Left forelimb (tissue), 1 donor: ENCODE measurements around the gene SF3B6.
"Not testable (repeated sequence)": the region's sequence is repeated elsewhere in the genome, so short reads cannot be mapped to it uniquely, and the experiment has no call there.

Experiments
- DNase-seq: peaks from one replicate; pipeline ENCODE4 v3.0.0-alpha.2; 2018; ENCODE audit warnings: low spot score

Gene SF3B6

DNA sequence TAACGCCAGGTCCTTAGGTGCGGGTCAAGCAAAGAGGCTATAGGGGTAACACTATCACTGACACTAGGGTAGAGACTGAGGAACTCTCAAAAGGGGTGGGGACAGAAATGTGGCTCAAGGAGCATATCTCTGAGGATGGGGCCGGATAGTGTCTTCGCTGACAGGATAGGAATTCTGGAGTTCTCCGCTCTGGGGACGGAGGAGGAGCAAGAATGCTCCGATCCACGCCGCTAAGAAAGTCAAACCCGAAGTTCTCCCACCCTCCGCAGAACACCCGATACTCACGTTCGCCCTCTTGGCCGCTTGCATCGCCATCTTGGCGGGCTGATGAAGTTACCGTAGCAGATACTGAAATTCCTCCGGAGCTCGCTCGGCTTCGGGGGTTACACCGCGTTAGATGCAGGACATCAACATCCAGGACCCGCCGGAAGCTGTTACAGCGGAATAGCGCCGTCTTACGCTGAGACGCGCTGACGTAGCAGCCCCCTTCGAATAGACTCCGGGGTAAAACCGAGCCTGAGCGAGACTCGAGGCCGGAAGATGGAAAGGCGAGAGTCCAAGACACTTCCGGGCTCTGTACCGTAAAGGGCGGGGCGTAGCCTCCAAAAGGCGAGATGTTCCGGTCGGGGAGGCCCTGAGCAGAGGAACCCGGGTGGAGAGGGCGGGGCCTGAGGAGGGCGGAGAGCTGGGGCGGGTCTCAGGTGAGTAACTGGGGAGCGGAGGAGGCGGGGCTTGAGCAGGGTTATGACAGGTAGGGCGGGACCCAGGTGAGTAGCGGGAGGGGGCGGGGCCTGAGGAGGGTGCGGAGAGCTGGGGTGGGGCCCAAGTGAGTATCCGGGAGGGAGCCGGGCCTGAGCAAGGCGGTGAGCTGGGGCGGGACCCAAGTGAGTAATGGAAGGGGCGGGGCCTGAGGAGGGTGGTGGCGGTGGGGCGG lies at the start of gene SF3B6:
TSS of gene SF3B6 (minus strand) at position 412 of the 934 bp plus-strand sequence. CDS start at position 315, 97 bp downstream.
- DNase-seq: peak; percentile 97

- no peak for DNase-seq
These were observed 47.9 kb upstream of the SF3B6 start for GRCh38 chr2:24123922-24124580.

- peak; percentile 89 for DNase-seq
These were observed 47.2 kb upstream of the SF3B6 start, which contains the start of the genes FAM228B and PFN4 for GRCh38 chr2:24123195-24123921. Gene FAM228B (plus strand): TSS chr2:24123469. CDS start chr2:24124362, 893 bp downstream. Gene PFN4 (minus strand): TSS chr2:24123334. CDS start chr2:24122535, 799 bp downstream.

DNA sequence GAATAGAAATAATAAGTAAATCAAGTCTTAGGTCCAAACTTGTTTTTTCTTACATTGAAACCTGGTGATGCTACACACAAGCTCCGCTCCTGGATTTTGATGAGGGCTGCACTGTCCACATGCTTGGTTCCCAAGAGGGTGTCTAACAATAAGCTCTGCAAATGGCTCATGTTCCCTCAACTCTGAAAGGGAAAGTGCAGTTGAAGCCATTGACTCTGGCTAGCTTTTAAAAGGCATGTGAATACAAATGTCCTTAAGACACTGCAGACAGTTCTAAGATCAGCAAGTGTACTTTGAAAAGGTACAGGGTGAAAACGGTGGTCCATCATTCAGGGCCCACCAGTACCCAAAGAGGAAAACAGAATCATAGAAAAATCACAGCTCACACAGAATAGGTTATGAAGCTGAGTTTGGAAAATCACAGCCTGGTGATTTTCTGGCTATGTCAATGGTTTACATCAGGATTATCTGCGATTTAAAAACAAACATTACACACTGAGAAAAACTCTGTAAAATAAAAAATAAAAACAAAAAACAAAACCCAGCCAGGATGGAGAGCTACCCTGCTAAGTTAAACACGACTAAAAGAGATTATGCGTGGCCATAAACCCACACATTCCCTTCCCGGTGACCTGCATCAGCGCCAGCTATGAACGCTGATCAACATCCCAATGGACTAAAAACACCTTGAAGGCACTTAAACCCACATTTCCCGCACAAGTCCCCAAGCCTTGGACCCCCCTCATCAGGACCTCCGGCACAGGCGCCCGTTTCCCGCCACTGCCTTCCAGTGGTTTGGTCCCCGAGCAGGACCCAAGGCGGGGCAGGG lies 46.5 kb upstream of the SF3B6 start:
- no peak for DNase-seq

- no peak for DNase-seq
These were observed 45.3 kb upstream of the SF3B6 start for GRCh38 chr2:24121469-24121868.

- DNase-seq: no peak
These were observed 44.9 kb upstream of the SF3B6 start for GRCh38 chr2:24121066-24121465.

DNA sequence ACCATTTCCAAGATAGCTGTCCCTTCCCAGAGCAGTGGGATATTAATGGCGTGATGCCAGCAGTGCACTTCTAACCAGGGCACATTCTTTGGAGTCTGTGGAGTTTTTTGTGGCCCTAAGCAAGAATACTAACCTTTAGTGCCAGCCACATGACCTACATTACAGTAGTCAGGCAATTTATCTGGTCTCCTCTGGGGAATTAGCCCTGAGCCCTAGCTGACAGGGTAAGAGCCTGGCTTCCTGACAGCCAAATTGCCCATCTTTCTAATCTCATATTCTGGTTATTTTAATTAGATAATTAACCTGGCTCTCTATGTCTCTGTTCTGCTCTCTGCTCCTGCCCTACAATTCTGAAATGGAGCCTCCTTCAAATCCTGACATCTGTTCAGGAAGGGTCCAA lies 41.8 kb upstream of the SF3B6 start:
- no peak for DNase-seq

GRCh38 chr2:24115057-24115456 lies 38.9 kb upstream of the SF3B6 start:
- DNase-seq: no peak

GRCh38 chr2:24111407-24111901 lies 35.3 kb upstream of the SF3B6 start:
- no peak for DNase-seq

DNA sequence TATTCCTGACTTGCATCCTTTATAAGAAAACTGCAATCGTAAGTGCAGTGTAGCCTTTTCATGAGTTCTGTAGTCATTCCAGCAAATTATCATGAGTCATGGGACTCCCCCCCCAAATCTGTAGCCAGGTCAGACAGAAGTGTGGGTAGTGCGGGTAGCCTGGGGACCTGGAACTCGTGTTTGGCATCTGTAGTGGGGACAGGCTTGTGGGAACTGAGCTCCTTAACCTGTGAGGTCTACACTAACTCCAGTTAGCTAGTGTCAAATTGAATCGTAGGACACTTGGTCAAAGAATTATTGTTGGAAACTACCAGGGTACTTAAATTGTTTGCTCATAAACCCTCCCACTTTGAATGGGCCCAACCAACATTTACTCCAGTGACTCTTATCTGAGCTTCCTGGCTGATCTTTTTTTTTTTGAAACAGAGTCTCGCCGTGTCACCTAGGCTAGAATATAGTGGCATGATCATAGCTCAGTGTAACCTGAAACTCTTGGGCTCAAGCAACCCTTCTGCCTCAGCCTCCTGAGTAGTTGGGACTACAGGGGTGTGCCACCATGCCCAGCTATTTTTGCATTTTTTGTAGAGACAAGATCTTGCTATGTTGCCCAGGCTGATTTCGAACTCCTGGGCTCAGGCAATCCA lies 34.7 kb upstream of the SF3B6 start:
- no peak for DNase-seq

- DNase-seq: not testable (repeated sequence)
These were observed 33.3 kb upstream of the SF3B6 start for GRCh38 chr2:24109431-24109830.

GRCh38 chr2:24107336-24107735 lies 31.2 kb upstream of the SF3B6 start:
- DNase-seq: no peak

DNA sequence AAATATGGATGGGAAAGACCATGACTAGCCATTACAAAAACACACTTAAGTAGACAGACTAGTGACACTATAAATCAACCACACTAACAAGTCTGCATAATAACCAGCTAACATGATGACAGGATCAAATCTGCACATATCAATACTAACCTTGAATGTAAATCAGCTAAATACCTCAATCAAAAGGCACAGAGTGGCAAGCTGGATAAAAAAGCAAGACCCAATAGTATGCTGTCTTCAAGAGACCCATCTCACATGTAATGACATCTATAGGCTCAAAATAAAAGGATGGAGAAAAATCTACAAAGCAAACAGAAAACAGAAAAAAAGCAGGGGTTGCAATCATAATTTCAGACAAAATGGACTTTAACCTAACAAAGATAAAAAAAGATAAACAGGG lies 30.7 kb upstream of the SF3B6 start:
- no peak for DNase-seq

- DNase-seq: no peak
These were observed 29.7 kb upstream of the SF3B6 start for GRCh38 chr2:24105816-24106215.

GRCh38 chr2:24104906-24105305 lies 28.8 kb upstream of the SF3B6 start:
- no peak for DNase-seq

DNA sequence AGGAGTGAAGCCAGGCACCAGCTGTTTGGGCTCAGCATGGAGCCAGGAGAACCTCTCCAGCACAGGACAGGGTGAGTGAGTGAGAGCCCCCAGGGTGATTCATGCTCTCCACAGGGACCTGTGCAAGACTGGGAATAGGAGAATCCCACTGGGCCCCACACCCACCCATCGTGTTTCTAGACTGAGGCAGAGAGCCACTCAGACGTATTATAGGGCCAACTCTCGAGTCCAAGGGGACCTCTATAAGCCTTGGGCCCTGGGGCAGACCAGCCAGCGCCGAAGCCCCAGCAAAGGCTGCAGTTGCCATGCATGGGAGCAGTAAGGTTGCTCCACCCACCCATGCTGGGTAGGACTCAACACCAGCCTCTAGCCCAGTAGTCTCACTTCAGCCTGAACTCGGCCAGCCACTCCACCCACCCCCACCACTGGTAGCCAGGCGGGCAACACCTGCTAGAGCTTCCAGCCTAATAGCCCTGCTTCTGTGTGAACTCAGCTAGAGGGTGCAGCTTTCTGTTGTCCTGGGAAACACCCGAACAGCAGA lies 28.1 kb upstream of the SF3B6 start:
- no peak for DNase-seq

DNA sequence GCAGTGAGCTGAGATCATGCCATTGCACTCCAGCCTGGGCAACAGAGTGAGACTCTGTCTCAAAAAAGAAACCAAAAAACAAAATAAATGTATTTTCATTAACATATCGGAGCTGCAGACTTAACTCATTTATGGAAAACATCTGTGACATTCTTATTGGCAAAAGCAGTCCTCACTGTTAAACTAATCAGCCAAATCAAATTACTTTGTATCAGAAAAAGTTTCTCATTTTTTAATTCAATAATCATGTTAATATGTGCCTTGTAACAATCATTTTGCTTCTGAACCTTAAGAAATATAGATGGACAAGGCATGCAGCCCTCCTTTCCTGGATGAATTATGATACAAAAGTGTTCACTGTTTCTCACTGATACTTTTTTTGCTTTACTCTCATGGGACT lies 26.6 kb upstream of the SF3B6 start:
- no peak for DNase-seq

GRCh38 chr2:24101992-24102391 lies 25.9 kb upstream of the SF3B6 start:
- no peak for DNase-seq

- not testable (repeated sequence) for DNase-seq
These were observed 24.6 kb upstream of the SF3B6 start for GRCh38 chr2:24100732-24101131.

DNA sequence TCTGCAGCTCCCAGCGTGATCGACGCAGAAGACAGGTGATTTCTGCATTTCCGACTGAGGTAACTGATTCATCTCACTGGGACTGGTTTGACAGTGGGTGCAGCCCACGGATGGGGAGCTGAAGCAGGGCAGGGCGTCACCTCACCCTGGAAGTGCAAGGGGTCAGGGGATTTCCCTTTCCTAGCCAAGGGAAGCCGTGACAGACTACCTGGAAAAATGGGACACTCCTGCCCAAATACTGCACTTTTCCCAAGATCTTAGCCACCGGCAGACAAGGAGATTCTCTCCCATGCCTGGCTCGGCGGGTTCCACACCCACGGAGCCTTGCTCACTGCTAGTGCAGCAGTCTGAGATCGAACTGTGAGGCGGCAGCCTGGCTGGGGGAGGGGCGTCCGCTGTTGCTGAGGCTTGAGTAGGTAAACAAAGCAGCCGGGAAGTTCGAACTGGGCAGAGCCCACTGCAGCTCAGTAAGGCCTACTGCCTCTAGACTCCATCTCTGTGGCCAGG lies 19.1 kb upstream of the SF3B6 start:
- DNase-seq: not testable (repeated sequence)
